Gastrocnemius medialis (tissue), 4 donors: ENCODE measurements around the gene TCF4. TPM values are rescaled to one million over a fixed set of nuclear protein-coding genes. Genes with fewer than 3 reads are reported as not detected.

Source experiments
- ATAC-seq, 2 donors: fragments of 150-250 bp; one replicate each; pipeline ENCODE4 v1.9.1; 2016
- DNase-seq, 2 donors: peaks; one replicate each; pipeline ENCODE4 v3.0.0-alpha.2; 2019
- H3K27ac ChIP-seq, 4 donors: fragments of 200-600 bp; sonication (generic); 1 replicate in 1 of 4; 2 replicates in 3 of 4; pipeline ENCODE4 v1.5.1; 2016 to 2018; ENCODE audit warnings: mild to moderate bottlenecking in 2 of 4, moderate library complexity in 1 of 4
- H3K27me3 ChIP-seq, 3 donors: fragments of 200-600 bp; sonication (generic) in 2 of 3; 1 replicate in 1 of 3; 2 replicates in 2 of 3; pipeline versions ENCODE4 v1.5.1 to v1.6.0; 2016 to 2019; ENCODE audit warnings: mild to moderate bottlenecking in 1 of 3, moderate library complexity in 1 of 3
- H3K36me3 ChIP-seq, 2 donors: fragments of 200-600 bp; sonication (generic) in 1 of 2; one replicate each; pipeline ENCODE4 v1.5.1; 2017 to 2018
- H3K4me1 ChIP-seq, 2 donors: fragments of 200-600 bp; sonication (generic) in 1 of 2; one replicate each; pipeline ENCODE4 v1.5.1; 2016 to 2017; ENCODE audit warnings: mild to moderate bottlenecking in 2 of 2
- H3K4me3 ChIP-seq, 4 donors: fragments of 200-600 bp; sonication (generic) in 3 of 4; 1 replicate in 1 of 4; 2 replicates in 3 of 4; pipeline ENCODE4 v1.5.1; 2016 to 2019; ENCODE audit warnings: mild to moderate bottlenecking in 2 of 4
- H3K9me3 ChIP-seq, 3 donors: fragments of 200-600 bp; sonication (generic) in 2 of 3; 1 replicate in 1 of 3; 2 replicates in 2 of 3; pipeline ENCODE4 v1.5.1; 2016 to 2019
- CTCF ChIP-seq, 5 experiments: fragments of 450-650 bp in 3 of 5; fragments of 200-600 bp in 2 of 5; sonication (generic) in 2 of 5; IDR thresholded peaks in 4 of 5; conservative IDR thresholded peaks in 1 of 5; 1 replicate in 4 of 5; 2 replicates in 1 of 5; pipeline ENCODE4 v1.5.1; 2016 to 2019; ENCODE audit warnings: antibody characterized with exemption in 5 of 5, mild to moderate bottlenecking in 3 of 5, moderate library complexity in 3 of 5
- POLR2A ChIP-seq, 2 donors: fragments of 450-650 bp; IDR thresholded peaks; one replicate each; pipeline ENCODE4 v1.6.1; 2017; ENCODE audit warnings: antibody characterized with exemption in 2 of 2, mild to moderate bottlenecking in 2 of 2, moderate library complexity in 2 of 2
- in situ Hi-C, 4 donors: fragments of 200-750 bp; cut with MboI; loops; one replicate each; pipeline versions ENCODE4 v1.15.0 to v1.8.0; 2017; ENCODE audit warnings: low sequenced_read_pairs in 4 of 4
- intact Hi-C: fragments of 100-400 bp; cut with DNase I; formaldehyde crosslinking; loops from one replicate; pipeline ENCODE4 v1.15.1; 2023; ENCODE audit warnings: low total_unique reads
- total RNA-seq, 4 donors: library from RNA; depleted of rRNA; stranded (reverse); fragments of >200 nt; gene quantifications; one replicate each; pipeline versions ENCODE4 v1.1.0 to v1.2.3, GENCODE V29; 2016

Gene TCF4
- total RNA-seq, 4 donors from 2014 or later = 40.3 to 60.6 (median 53.6) TPM

- Histone ChIP-seq H3K36me3 (no peaks in the 10 kb centered on the region), H3K27me3 (no peaks in the 10 kb centered on the region), H3K9me3 (no peaks in the 10 kb centered on the region), H3K27ac (peak overlapping the region; percentile 73 to 92 (median 89)), H3K4me3 (peak overlapping the region; percentile 50 to 52 (median 52)), H3K4me1 (peaks cover 23 to 25% of the 10 kb centered on the region in 2 donors)
- TF ChIP-seq POLR2A (IDR thresholded peaks at IDR 0.05) (peak in 1 of 2 donors; percentile 35), CTCF (IDR thresholded peaks at IDR 0.05 in 4 of 5, conservative IDR thresholded peaks at IDR 0.05 in 1 of 5) (no peak)
- intact Hi-C loops (loop anchor here (5.0 kb wide), 1 partner anchor 440 kb away; no protein-coding TSS in a partner anchor), in situ Hi-C loops (loop anchor here in 2 of 4 donors (10.0 to 25.0 kb wide), 4 partner anchors 110 to 365 kb away; partner anchors contain the start of gene TCF4 (in 2 of the 2))
- DNase-seq (peak; percentile 18 to 45), ATAC-seq (peak; percentile 40 to 52)
Observed at GRCh38 chr18:55422456-55423180, 165.4 kb downstream of the TCF4 start.

- H3K27me3 ChIP-seq = no peaks in the 10 kb centered on the region
- TF ChIP-seq CTCF (IDR thresholded peaks at IDR 0.05 in 4 of 5, conservative IDR thresholded peaks at IDR 0.05 in 1 of 5) (no peak), POLR2A (IDR thresholded peaks at IDR 0.05) (no peak)
- in situ Hi-C loops (loop anchor here in 2 of 4 donors (10.0 to 25.0 kb wide), 4 partner anchors 110 to 365 kb away; partner anchors contain the start of gene TCF4 (in 2 of the 2)), intact Hi-C loops (loop anchor here (2.0 to 5.0 kb wide), 3 partner anchors 17 to 440 kb away; no protein-coding TSS in a partner anchor)
- ATAC-seq = peak; percentile 55 to 81
- peak overlapping the region; percentile 73 to 92 (median 89) for H3K27ac ChIP-seq
- DNase-seq = peak; percentile 46 to 64
- H3K4me1 ChIP-seq = peaks cover 31 to 33% of the 10 kb centered on the region in 2 donors
- no peaks in the 10 kb centered on the region for H3K36me3 ChIP-seq
- no peaks in the 10 kb centered on the region for H3K9me3 ChIP-seq
- peak overlapping the region; percentile 50 to 52 (median 52) for H3K4me3 ChIP-seq
Observed at GRCh38 chr18:55421615-55422419, 166.2 kb downstream of the TCF4 start.

- peak overlapping the region; percentile 50 to 52 (median 52) for H3K4me3 ChIP-seq
- intact Hi-C loops (loop anchor here (2.0 to 5.0 kb wide), 3 partner anchors 16 to 441 kb away; no protein-coding TSS in a partner anchor), in situ Hi-C loops (loop anchor here in 2 of 4 donors (10.0 to 25.0 kb wide), 4 partner anchors 109 to 366 kb away; partner anchors contain the start of gene TCF4 (in 2 of the 2))
- ATAC-seq = no peak
- no peaks in the 10 kb centered on the region for H3K9me3 ChIP-seq
- TF ChIP-seq POLR2A (IDR thresholded peaks at IDR 0.05) (no peak), CTCF (IDR thresholded peaks at IDR 0.05 in 4 of 5, conservative IDR thresholded peaks at IDR 0.05 in 1 of 5) (no peak)
- no peak for DNase-seq
- H3K36me3 ChIP-seq = no peaks in the 10 kb centered on the region
- peaks cover 37% of the 10 kb centered on the region in 2 donors for H3K4me1 ChIP-seq
- H3K27ac ChIP-seq = peak overlapping the region; percentile 73 to 92 (median 89)
- H3K27me3 ChIP-seq = no peaks in the 10 kb centered on the region
Observed at GRCh38 chr18:55421308-55421614, 166.7 kb downstream of the TCF4 start.

- Histone ChIP-seq H3K27me3 (no peaks in the 10 kb centered on the region), H3K27ac (peak overlapping the region; percentile 73 to 92 (median 89)), H3K36me3 (no peaks in the 10 kb centered on the region), H3K4me1 (peaks cover 42% of the 10 kb centered on the region in 2 donors), H3K4me3 (peak overlapping the region; percentile 50 to 52 (median 52)), H3K9me3 (no peaks in the 10 kb centered on the region)
- peak in 1 of 2 donors; percentile 39 for ATAC-seq
- TF ChIP-seq CTCF (IDR thresholded peaks at IDR 0.05 in 4 of 5, conservative IDR thresholded peaks at IDR 0.05 in 1 of 5) (no peak), POLR2A (IDR thresholded peaks at IDR 0.05) (no peak)
- no peak for DNase-seq
- intact Hi-C loops = loop anchor here (1.0 to 5.0 kb wide), 5 partner anchors 16 to 442 kb away; partner anchors contain the start of gene TCF4
- in situ Hi-C loops = loop anchor here in 2 of 4 donors (10.0 to 25.0 kb wide), 4 partner anchors 108 to 367 kb away; partner anchors contain the start of gene TCF4 (in 2 of the 2)
Observed at GRCh38 chr18:55420665-55421307, 167.2 kb downstream of the TCF4 start.
